ENCODE results near the gene KRT80.

Gene KRT80

DNA sequence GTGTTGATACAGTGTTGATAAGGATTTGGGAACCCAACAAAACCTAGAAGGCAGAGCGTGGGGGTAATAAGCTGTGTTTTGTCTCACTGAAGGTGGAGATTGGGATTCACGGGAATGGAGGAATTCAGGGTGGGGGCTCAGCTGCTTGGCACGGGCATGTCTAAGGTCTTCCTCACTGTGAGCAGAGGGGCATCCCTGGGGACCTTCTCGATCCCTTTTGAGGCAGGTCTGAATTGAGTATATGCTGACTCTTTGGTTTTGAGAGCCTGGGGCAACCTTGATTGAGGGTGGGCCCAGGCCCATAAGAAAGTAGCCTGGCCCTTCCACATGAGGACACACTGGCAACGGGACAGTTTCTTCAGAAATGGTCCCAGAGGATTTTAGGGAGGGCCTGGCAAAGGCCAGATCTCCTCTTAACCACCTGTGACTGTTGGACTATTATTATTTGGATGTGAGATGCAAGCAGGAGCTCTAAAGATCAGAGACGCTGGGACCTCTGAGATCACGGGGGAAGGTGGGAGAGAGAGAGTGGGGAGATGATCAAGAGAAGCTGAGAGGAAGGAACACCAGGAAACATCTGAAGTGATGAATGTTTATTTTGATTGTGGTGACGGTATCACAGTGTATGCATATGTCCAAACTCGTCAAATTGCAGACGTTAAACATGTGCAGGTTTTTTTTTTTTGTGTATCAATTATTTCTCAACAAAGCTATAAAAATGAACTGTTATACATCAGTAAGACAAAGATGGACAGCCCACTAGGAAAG, 63.9 kb downstream of the KRT80 start:
- no peak for DNase-seq

DNA sequence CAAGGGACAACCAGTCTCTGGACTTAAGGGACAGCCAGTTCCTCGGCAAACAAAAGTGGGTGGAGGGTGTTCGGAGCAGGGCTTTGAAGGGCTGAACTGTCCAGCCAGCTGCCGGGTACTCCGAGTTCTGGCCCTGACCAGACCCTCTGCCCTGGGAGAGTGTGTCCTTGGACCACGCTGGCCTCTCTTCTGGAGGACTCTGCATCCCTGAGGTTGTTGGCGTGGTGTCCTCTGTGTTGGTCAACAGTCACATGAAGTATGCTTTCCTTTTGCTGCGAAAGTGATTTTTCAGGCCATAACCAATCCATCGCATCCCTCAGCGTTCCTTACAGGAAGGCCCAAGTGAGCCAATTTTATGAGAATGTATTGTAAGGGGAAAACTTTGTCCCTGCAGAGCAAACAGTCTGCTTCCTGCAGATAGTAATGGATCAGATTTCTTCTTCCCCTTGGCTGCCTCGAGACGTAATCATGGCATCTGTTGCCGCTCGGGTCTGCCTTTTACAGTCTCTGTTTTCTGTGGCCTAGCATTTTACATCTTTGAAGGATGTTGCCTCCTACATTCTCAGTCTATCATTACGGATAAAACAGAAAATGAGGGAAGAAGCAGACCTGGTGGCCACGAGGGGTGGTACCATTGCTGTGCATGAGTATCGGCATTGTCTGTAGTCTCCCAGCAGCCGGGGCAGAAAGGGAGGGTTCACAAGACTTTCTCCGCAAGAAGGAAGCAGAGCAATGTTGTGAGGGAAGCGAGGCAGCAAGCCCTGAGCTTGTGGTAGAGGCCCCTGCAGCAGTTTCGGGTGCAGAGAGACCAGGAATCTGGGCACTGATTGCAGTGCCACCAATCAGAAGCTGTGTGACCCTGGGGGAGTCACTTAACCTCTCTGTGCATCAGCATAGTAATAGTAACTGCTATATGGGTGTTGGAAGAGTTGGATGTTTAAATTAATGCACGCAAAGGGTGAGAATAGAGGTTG, 64.9 kb downstream of the KRT80 start:
- no peak for DNase-seq

DNA sequence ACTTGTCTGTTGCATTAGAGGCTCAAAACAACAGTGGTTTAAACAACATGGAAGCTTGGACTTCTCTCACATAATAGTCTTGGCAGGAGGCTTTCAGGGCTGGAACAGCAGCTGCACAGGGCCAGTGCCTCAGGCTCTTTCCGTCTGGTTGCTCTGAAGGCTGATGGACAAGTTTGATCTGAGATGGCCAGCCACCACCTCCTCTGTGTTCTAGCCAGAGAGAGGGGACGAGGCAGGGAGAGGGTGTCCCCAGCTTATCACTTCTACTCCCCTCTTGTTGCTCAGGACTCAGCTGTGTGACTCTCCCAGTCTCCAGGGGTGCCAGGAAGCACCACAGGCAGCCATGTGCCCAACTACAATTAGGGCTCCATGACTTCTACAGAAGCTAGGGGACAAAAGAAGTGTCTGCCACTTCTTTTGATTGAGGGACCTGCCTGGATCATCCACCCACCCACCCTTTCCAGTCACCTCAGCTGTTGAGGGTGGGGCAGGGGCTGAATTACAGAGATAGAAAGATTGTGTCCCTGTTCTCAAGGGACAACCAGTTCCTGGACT, 65.7 kb downstream of the KRT80 start:
- DNase-seq: no peak

DNA sequence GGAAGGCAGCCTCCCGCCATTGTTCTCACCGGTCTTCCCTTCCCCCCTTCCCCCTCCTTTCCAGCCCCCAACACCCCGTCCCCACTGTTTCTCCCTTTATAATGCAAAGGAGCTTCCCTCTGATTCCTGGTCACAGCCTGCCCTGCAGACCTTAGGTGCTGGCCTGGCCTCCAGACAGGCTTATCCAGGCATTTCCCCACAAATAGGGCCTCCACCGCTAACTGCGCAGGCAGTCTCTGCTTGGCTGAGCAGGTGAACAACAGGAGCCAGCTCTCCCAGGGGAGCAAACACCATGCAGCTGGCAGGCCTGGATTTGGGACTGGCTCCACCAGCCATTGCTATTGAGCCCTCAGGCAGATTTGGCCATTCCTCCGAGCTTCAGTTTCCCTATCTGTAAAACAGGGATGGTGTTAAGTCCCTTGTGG, 66.3 kb downstream of the KRT80 start:
- no peak for DNase-seq

DNA sequence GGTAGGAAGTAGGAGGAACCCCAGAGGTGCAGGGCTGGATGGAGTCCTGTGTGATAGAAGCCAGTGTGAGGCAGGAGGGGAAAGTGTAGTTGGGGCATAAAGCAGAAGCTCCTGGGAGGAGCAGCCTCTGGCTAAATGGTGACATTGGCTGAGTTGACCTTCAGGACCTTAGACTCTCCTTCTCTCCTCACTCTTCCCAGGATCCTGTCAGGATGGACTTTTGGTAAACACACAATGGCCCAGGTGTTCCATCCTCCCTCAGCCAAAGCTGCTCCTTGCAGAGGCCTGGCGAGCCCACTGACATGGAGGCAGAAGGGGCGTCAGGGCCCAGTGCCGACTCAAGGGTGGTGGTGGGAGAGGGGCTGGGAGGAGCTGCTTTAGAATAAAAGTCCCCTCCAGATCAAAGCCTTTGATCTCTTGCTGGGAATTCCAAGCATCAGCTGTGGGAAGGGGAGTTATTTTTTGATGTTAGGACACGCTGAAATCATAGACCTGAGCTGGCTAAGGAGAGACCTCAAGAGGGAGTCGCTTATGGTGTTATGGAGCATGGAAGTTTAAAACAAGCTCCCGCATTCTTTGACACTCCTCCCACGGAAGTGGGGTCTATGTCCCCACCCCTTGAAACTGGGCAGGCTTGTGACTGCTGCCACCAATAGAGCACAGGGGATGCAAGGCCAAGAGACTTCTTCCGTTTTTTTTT, 68.2 kb downstream of the KRT80 start:
- peak; percentile 8 to 11 for DNase-seq

DNA sequence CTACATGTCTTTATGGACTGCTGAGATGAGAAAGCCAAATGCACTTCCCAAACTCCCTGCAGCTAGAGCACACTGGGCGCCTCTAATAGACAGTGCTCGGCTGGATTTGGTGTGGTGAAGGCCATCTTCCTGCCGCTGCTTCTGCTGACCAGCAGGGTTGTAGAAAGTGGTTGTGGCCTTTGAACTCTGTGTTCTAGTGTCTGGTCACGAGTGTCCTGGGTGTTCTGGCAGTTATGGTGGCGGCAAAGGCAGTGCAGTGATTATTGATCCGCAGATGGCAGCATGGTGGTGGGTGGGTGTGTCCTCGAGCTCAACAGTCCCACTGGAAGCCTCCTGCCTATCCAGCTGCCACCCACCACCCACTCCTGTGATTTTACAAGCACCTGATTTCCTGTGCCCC, 68.9 kb downstream of the KRT80 start:
- DNase-seq: no peak

DNA sequence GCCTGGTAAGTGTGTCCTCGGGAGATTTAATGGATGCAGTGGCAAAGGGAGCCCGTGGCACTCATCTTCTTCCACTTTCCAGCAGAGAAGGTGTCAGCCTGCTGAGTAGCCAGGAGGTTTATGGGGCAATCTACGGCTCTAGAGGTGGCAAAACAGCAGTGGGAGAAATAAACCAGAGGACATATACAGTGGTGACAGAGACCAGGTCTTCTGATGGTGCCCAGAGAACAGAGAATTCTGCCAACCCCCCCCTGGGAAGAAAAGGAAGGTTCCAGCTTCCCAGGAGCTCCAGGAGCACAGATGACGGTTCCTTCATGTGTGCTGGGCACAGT, 69.3 kb downstream of the KRT80 start:
- no peak for DNase-seq

DNA sequence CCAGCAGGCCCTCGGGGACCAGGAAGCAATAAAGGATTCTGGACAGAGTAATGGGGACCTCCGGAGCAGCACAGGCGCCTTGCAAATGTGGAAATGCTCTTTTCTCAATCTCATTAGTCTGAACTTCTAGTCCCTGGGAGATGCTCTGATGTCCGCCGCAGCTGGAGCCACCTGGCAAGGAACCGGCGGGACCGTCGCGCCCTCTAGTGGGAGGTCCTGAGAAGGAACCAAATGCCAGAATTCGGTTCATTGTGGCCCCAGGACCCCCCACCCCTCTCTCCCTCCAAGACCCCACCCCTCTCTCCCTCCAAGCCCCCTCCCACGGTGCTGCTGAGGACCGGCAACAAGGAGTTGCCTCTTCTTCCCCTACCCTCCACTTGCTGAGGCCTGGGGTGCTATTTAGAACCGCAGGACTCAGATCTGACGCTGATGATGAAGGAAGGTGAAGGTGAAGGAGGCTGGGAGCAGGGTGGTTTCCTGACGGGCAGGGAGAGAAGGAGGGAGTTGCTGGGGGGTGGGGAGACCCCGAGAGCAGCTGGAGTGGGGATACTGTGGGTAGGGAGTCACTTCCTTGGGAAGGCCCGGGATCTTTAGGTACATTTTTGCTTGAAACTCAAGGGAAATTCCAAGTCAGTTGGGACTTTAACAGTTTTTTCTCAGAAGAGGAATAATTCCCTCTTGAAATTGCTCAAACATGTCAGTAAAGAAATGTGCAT, 69.8 kb downstream of the KRT80 start:
- DNase-seq: peak; percentile 29 to 57

DNA sequence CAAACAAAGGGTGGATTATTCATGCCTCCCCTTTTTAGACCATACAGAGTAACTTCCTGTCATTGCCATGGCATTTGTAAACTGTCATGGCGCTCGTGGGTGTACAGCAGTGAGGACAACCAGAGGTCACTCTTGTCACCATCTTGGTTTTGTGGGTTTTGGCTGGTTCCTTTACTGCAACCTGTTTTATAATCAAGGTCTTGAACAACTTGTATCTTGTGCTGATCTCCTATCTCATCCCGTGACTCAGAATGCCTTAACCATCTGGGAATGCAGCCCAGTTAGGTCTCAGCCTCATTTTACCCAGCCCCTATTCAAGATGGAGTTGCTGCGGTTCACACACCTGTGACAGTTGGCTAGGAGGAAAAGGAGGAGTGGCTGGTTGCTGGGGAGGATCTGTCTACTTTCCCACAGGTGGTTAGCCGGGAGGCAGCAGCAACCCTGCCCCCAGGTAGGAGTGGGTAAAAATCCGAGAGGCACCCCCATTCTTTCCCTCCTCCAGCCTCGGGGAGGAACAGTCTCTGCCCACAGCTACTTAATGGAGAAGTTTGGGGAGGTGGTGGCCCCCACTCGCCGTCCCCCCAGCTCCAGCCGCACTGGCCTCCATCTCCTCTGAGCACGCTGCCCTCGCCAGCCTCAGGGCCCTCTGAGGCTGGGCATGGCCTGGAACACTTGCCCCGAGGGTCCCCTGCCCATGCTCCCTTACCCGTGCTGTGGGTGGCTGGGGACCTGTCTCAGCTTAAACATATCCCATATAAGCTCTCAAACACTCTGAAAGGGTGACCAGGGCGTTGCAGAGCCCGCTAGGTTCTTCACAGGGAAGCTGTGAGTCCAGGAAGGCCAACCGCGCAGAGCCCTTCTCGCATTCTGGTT, 70.6 kb downstream of the KRT80 start:
- peak; percentile 24 to 52 for DNase-seq

DNA sequence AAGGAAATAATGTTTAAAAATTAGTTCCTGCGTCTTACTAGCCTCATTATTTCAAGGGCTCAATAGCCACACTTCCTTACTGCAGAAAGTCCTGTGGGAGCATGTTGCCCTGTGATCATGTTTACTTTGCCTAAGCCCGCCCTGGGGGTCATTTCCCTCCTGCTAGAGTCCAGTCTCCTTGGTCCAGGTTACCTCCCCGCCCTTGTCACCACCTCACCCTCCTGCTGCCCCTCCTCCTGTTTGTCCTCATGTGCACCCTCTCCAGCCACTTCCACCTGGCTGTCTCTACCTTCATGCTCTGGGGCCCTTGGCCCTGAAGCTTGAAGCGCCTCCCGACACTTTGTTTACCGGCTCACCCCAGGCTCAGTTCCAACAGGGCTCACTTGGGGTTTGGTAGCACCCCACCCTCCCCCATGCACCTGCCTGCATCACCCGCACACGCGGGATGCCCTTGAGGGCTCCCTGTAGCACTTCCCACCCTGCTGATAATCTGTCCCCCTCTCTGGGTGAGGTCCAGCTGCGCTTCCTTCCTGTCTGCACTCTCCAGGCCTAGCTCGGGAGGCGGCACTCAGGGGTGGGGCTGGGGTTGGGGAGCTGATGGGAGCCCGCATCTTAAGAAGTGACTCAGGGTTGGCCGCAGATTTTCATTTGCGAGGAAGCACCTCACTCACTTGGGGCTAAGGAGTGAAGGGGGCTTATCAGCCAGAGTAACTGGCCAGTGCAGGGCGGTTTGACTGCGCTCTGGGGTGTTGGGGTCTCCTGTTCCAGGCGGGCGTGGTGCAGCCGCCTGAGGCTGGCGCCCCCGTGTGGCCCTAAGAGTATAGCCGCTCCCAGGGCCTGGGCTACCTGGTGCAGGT, 72.2 kb downstream of the KRT80 start:
- peak in 1 of 2 donors; percentile 22 for DNase-seq
